ENCODE results near the gene LGALS7.

LGALS7 gene

DNA sequence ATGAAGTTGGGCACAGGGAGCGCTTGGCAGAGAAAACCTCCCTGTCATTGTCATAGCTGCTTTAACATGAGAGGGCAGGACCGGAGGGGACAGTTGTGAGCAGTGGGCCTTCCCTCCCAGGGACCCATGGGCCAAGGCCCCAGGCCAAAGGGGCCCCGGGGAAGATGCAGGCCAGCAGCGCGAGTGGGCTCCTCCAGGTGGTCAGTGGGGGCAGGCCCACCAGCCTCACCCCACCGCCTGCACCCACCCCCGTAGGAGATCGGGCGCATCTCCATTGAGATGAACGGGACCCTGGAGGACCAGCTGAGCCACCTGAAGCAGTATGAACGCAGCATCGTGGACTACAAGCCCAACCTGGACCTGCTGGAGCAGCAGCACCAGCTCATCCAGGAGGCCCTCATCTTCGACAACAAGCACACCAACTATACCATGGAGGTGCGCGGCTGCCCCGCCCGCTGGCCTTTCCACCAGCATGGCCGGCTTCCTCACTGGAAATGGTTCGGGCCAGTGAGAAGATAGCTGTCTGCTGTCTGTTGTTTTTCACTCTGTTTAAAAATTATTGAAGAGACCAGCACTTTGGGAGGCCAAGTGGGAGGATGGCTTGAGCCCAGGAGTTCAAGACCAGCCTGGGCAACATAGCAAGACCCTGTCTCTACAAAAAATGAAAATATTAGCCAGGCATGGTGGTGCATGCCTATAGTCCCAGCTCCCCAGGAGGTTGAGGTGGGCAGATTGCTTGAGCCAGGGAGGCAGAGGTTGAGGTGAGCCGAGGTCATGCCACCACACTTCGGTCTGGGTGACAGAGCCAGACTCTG lies 47.6 kb downstream of the LGALS7 start:
- no peak for DNase-seq

DNA sequence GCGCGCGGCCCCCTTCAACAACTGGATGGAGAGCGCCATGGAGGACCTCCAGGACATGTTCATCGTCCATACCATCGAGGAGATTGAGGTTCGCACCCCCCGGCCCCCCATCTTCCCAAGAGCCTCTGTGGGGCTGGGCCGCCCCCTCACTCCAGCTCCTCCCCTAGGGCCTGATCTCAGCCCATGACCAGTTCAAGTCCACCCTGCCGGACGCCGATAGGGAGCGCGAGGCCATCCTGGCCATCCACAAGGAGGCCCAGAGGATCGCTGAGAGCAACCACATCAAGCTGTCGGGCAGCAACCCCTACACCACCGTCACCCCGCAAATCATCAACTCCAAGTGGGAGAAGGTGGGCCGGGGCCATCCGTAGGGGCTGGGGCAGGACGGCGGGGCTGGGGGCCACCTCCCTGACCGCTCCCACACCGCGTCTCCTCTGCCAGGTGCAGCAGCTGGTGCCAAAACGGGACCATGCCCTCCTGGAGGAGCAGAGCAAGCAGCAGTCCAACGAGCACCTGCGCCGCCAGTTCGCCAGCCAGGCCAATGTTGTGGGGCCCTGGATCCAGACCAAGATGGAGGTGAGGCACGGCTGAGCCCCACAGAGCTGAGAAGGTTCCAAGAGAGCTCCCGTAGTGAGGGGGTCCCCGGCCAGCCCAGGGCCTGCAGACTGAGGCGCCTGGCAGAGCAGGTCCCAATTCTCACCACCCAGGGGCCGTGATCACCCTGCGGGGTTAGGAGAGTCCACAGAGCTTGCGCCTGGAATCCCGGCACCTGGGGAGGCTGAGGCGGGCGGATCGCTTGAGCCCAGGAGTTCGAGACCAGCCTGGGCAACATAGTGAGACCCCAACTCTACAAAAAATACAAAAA lies 49.1 kb downstream of the LGALS7 start:
- no peak for DNase-seq

DNA sequence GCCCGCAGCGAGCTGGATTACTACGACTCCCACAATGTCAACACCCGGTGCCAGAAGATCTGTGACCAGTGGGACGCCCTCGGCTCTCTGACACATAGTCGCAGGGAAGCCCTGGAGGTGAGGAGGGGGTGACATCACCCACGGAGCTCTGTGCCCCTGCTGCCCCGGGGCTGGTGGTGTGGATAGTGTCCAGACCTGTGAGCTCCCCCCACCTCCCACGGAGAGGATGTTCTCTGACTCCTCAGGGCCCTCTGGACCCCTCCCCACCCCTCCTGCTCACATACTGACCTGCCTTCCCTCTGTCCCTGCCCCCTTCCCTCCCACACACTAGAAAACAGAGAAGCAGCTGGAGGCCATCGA lies 49.7 kb downstream of the LGALS7 start:
- no peak for DNase-seq

DNA sequence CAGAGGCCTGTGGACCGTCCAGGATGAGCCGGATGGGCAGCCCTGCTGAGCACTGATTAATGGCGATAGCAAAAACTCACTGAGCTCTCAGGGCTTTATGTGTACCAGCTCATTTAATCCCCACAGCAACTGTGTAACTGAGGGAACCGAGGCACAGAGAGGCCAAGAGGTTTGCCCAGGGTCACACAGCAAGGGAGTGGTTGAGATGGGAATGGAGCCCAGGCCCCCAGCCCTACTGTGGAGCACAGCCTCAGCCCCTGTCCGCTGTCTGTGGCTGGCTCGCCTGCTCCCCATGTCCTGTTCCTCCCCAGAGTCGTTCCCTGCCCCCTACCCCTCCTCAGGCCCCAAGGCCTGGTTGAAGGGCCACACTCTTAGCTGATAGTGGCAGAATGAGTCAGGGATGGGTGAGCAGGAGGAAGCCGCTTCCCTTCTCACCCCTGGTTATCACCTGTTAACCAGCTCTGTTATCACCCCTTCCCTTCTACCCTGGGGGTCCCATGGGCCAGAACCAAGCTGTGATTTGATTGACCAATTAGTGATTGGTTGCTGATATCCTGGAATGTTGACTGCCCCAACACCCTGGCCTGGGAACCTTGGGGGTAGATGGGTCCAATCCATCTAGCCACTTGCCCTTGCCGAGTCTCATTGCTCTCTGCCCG lies 50.2 kb downstream of the LGALS7 start:
- DNase-seq, result no peak

GRCh38 chr19:38721979-38722773 lies 51.1 kb downstream of the LGALS7 start:
- no peak for DNase-seq

DNA sequence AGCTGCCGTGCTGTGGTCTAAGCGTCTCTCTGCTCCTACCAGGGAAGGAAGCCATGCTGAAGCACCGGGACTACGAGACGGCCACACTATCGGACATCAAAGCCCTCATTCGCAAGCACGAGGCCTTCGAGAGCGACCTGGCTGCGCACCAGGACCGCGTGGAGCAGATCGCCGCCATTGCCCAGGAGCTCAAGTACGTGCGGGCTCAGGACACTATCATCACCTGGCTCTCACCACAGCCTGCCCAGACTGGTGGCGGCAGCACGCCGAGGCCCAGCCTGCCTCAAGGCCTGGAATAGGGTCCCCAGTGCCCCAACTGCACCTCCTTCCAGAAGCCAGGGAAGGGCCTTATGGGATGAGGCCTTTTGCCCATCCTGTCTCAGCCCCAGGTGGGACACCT lies 51.8 kb downstream of the LGALS7 start:
- DNase-seq, result no peak
